Measurements from ENCODE around the gene C1orf174. TPM values are rescaled to one million over a fixed set of nuclear protein-coding genes. Genes with fewer than 3 reads are reported as not detected.

C1orf174 gene
- total and polyA plus RNA-seq, 2 of the 13 experiments (the other 11 are each of a cell fraction or from before 2014, with no cell fraction given) = 21.6 to 31.4 TPM

GRCh38 chr1:3921765-3922164 lies 21.7 kb upstream of the C1orf174 start:
- in situ Hi-C loops (cut with HindIII; ENCODE audit: extremely low pct_ligation_motif_present, low pct_unique_long_range_greater_than_20kb) = loop anchor here (25.0 kb wide), 1 partner anchor 141 kb away; no protein-coding TSS in a partner anchor
- H3K9me3 ChIP-seq (ENCODE audit: low read length) = no peaks in the 10 kb centered on the region
- no peak overlapping the region for H3K4me3 ChIP-seq (replicated peaks in 1 of 3; ENCODE audit: insufficient read depth in 1 of 3, low read depth in 2 of 3, low read length in 3 of 3)
- no peak overlapping the region for H3K27ac ChIP-seq (ENCODE audit: extremely low read length, insufficient read depth, low read length)
- no peaks in the 10 kb centered on the region for H3K4me1 ChIP-seq (ENCODE audit: insufficient read depth, low read length)
- H3K4me2 ChIP-seq (ENCODE audit: low read depth, low read length) = no peak overlapping the region
- H3K9ac ChIP-seq (ENCODE audit: insufficient read depth, low read depth, low read length) = no peak overlapping the region
- no peaks in the 10 kb centered on the region for H4K20me1 ChIP-seq (ENCODE audit: insufficient read depth, low read length)
- DNase-seq (ENCODE audit: low spot score) (no peak), ATAC-seq (no peak), FAIRE-seq (no peak)
- no peak for TF ChIP-seq MBNL3 (CRISPR knock-in tag; conservative IDR thresholded peaks at IDR 0.05)
- no peak for TF ChIP-seq KDM6A (CRISPR knock-in tag; IDR thresholded peaks at IDR 0.05; ENCODE audit: low read depth)
- TF ChIP-seq ZNF816 (CRISPR knock-in tag; IDR thresholded peaks at IDR 0.05; ENCODE audit: borderline replicate concordance) = no peak
- no peak for TF ChIP-seq HIVEP1 (CRISPR knock-in tag; IDR thresholded peaks at IDR 0.05)
- TF ChIP-seq IRF2 (CRISPR knock-in tag; IDR thresholded peaks at IDR 0.05) = no peak
- TF ChIP-seq ZNF724P (CRISPR knock-in tag; IDR thresholded peaks at IDR 0.05; ENCODE audit: borderline replicate concordance) = no peak
- TF ChIP-seq IKZF1 (IDR thresholded peaks at IDR 0.05) = no peak
- TF ChIP-seq ZNF431 (CRISPR knock-in tag; IDR thresholded peaks at IDR 0.05; ENCODE audit: borderline replicate concordance, low read depth) = no peak
- H3K36me3 ChIP-seq (replicated peaks in 1 of 2; ENCODE audit: control insufficient read depth in 1 of 2, insufficient read depth in 2 of 2, low read length in 2 of 2) = no peaks in the 10 kb centered on the region
- BruUV-seq (replicated peaks) = no TSS peak
- intact Hi-C loops (cut with micrococcal nuclease; ENCODE audit: unreplicated experiment) = no loop called here
- no peaks in the 10 kb centered on the region for H3K79me2 ChIP-seq (ENCODE audit: insufficient read depth, low read length)
- H2AFZ ChIP-seq (ENCODE audit: low read length) = no peak overlapping the region
- POLR2A ChIA-PET = no interaction called here
- peaks cover 7 to 38% of the 10 kb centered on the region in 2 experiments; a peak in 4 of 5 replicates for H3K27me3 ChIP-seq (ENCODE audit: control insufficient read depth in 1 of 2, insufficient read depth in 2 of 2, low read length in 2 of 2)
- WGBS (ENCODE audit: low lambda C conversion rate) = 52% methylated on average over 8 of the region's 8 CpGs
- CTCF ChIA-PET (ENCODE audit: low intra/inter-chr PET ratio, low total read pairs) = no interaction called here

DNA sequence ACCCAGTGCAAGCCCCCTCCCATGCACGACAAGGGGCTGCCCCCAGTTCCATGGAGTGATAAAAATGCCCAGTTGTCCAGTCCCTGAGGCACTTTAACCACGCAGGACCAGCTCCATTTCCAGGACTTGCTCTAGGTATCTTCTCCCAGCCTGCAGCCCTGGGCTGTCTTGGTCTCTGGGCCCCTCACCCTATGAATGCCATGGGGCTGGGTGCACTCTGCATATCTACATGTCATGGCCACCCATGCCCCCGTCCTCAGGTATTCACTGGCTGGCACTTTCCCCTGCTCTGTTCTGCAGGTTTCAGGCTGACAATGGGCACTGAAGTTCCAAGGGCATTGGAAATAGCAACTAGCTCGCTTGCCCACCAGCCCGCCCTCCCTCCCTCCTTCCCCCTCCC lies 19.6 kb upstream of the C1orf174 start:
- H4K20me1 ChIP-seq (ENCODE audit: insufficient read depth, low read length) = no peaks in the 10 kb centered on the region
- no TSS peak for BruUV-seq (replicated peaks)
- FAIRE-seq = no peak

More for the DNA sequence above, 19.6 kb upstream of the C1orf174 start:
- Histone ChIP-seq H3K27ac (ENCODE audit: extremely low read length, insufficient read depth, low read length) (no peak overlapping the region), H3K4me2 (ENCODE audit: low read depth, low read length) (no peak overlapping the region), H3K9me3 (ENCODE audit: low read length) (no peaks in the 10 kb centered on the region), H2AFZ (ENCODE audit: low read length) (no peak overlapping the region), H3K4me3 (replicated peaks in 1 of 3; ENCODE audit: insufficient read depth in 1 of 3, low read depth in 2 of 3, low read length in 3 of 3) (no peak overlapping the region), H3K27me3 (ENCODE audit: control insufficient read depth in 1 of 2, insufficient read depth in 2 of 2, low read length in 2 of 2) (peaks cover 5 to 33% of the 10 kb centered on the region in 2 experiments; a peak in 4 of 5 replicates), H3K4me1 (ENCODE audit: insufficient read depth, low read length) (no peaks in the 10 kb centered on the region), H3K36me3 (replicated peaks in 1 of 2; ENCODE audit: control insufficient read depth in 1 of 2, insufficient read depth in 2 of 2, low read length in 2 of 2) (no peaks in the 10 kb centered on the region), H3K79me2 (ENCODE audit: insufficient read depth, low read length) (no peaks in the 10 kb centered on the region), H3K9ac (ENCODE audit: insufficient read depth, low read depth, low read length) (no peak overlapping the region)
- in situ Hi-C loops (cut with HindIII; ENCODE audit: extremely low pct_ligation_motif_present, low pct_unique_long_range_greater_than_20kb) (loop anchor here (25.0 kb wide), 1 partner anchor 143 kb away; no protein-coding TSS in a partner anchor), intact Hi-C loops (cut with micrococcal nuclease; ENCODE audit: unreplicated experiment) (no loop called here)
- TF ChIP-seq IRX3 (CRISPR knock-in tag; IDR thresholded peaks at IDR 0.05; ENCODE audit: borderline replicate concordance, low read depth) (no peak), SNAPC2 (CRISPR knock-in tag; IDR thresholded peaks at IDR 0.05) (no peak), ZNF335 (CRISPR knock-in tag; IDR thresholded peaks at IDR 0.05) (no peak), PCBP1 (IDR thresholded peaks at IDR 0.05; ENCODE audit: borderline replicate concordance, low read depth, low read length) (0 out of 2 replicates have a peak, but pooled peaks have one; percentile 33)
- TF ChIP-seq, protein P1, sequence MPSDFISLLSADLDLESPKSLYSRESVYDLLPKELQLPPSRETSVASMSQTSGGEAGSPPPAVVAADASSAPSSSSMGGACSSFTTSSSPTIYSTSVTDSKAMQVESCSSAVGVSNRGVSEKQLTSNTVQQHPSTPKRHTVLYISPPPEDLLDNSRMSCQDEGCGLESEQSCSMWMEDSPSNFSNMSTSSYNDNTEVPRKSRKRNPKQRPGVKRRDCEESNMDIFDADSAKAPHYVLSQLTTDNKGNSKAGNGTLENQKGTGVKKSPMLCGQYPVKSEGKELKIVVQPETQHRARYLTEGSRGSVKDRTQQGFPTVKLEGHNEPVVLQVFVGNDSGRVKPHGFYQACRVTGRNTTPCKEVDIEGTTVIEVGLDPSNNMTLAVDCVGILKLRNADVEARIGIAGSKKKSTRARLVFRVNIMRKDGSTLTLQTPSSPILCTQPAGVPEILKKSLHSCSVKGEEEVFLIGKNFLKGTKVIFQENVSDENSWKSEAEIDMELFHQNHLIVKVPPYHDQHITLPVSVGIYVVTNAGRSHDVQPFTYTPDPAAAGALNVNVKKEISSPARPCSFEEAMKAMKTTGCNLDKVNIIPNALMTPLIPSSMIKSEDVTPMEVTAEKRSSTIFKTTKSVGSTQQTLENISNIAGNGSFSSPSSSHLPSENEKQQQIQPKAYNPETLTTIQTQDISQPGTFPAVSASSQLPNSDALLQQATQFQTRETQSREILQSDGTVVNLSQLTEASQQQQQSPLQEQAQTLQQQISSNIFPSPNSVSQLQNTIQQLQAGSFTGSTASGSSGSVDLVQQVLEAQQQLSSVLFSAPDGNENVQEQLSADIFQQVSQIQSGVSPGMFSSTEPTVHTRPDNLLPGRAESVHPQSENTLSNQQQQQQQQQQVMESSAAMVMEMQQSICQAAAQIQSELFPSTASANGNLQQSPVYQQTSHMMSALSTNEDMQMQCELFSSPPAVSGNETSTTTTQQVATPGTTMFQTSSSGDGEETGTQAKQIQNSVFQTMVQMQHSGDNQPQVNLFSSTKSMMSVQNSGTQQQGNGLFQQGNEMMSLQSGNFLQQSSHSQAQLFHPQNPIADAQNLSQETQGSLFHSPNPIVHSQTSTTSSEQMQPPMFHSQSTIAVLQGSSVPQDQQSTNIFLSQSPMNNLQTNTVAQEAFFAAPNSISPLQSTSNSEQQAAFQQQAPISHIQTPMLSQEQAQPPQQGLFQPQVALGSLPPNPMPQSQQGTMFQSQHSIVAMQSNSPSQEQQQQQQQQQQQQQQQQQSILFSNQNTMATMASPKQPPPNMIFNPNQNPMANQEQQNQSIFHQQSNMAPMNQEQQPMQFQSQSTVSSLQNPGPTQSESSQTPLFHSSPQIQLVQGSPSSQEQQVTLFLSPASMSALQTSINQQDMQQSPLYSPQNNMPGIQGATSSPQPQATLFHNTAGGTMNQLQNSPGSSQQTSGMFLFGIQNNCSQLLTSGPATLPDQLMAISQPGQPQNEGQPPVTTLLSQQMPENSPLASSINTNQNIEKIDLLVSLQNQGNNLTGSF (CRISPR knock-in tag; IDR thresholded peaks at IDR 0.05) = no peak
- 11% methylated on average over 2 of the region's 5 CpGs for WGBS (ENCODE audit: low lambda C conversion rate)
- DNase-seq (ENCODE audit: low spot score) = no peak
- no peak for ATAC-seq
- ChIA-PET POLR2A (no interaction called here), CTCF (ENCODE audit: low intra/inter-chr PET ratio, low total read pairs) (no interaction called here)
